KBM-7 (cell line): ENCODE data around the gene DOK6.

Source experiments
- DNase-seq: peaks from one replicate; pipeline ENCODE4 v3.0.0-alpha.2; 2015
- in situ Hi-C: fragments of 300-500 bp; cut with MboI; formaldehyde crosslinking; loops from 2 replicates; pipeline ENCODE4 v1.14.3; 2020; ENCODE audit warnings: low sequenced_read_pairs, low pct_unique_long_range_greater_than_20kb, mixed read lengths

DOK6 gene

GRCh38 chr18:69708844-69709243, 308.2 kb downstream of the DOK6 start:
- in situ Hi-C loops: no loop called here
- DNase-seq: no peak

GRCh38 chr18:69715191-69715795, 314.6 kb downstream of the DOK6 start:
- DNase-seq: no peak
- in situ Hi-C loops: no loop called here

- in situ Hi-C loops: no loop called here
- no peak for DNase-seq
Observed at GRCh38 chr18:69717586-69717985, 316.9 kb downstream of the DOK6 start.

- in situ Hi-C loops: no loop called here
- DNase-seq: no peak
Observed at GRCh38 chr18:69718912-69719547, 318.3 kb downstream of the DOK6 start.

- in situ Hi-C loops: no loop called here
- no peak for DNase-seq
Observed at GRCh38 chr18:69720422-69720821, 319.7 kb downstream of the DOK6 start.

- in situ Hi-C loops: no loop called here
- no peak for DNase-seq
Observed at GRCh38 chr18:69723434-69723833, 322.7 kb downstream of the DOK6 start.

GRCh38 chr18:69725009-69725408, 324.3 kb downstream of the DOK6 start:
- DNase-seq: no peak
- in situ Hi-C loops: no loop called here

- DNase-seq: no peak
- in situ Hi-C loops: no loop called here
Observed at GRCh38 chr18:69725855-69726508, 325.3 kb downstream of the DOK6 start.

GRCh38 chr18:69727912-69728572, 327.4 kb downstream of the DOK6 start:
- in situ Hi-C loops: no loop called here
- no peak for DNase-seq

- in situ Hi-C loops: no loop called here
- no peak for DNase-seq
Observed at GRCh38 chr18:69730664-69731063, 330.0 kb downstream of the DOK6 start.

- in situ Hi-C loops: no loop called here
- DNase-seq: no peak
Observed at GRCh38 chr18:69734536-69734935, 333.8 kb downstream of the DOK6 start.

GRCh38 chr18:69736730-69737129, 336.0 kb downstream of the DOK6 start:
- DNase-seq: no peak
- in situ Hi-C loops: no loop called here

- in situ Hi-C loops: no loop called here
- no peak for DNase-seq
Observed at GRCh38 chr18:69737851-69738250, 337.2 kb downstream of the DOK6 start.

GRCh38 chr18:69747388-69747787, 346.7 kb downstream of the DOK6 start:
- in situ Hi-C loops: no loop called here
- DNase-seq: no peak

GRCh38 chr18:69752737-69753380, 352.2 kb downstream of the DOK6 start:
- in situ Hi-C loops: no loop called here

GRCh38 chr18:69754108-69754507, 353.4 kb downstream of the DOK6 start:
- in situ Hi-C loops: no loop called here

More at GRCh38 chr18:69752737-69753380, 352.2 kb downstream of the DOK6 start:
- no peak for DNase-seq

GRCh38 chr18:69755041-69755440, 354.4 kb downstream of the DOK6 start:
- in situ Hi-C loops: no loop called here
- DNase-seq: no peak

More at GRCh38 chr18:69754108-69754507, 353.4 kb downstream of the DOK6 start:
- DNase-seq: no peak

GRCh38 chr18:69755856-69756496, 355.3 kb downstream of the DOK6 start:
- in situ Hi-C loops: no loop called here
- DNase-seq: no peak

GRCh38 chr18:69757733-69758132, 357.0 kb downstream of the DOK6 start:
- no peak for DNase-seq
- in situ Hi-C loops: no loop called here
